Measurements from ENCODE around the gene DST. TPM values are rescaled to one million over a fixed set of nuclear protein-coding genes. Genes with fewer than 3 reads are reported as not detected.
A peak's percentile ranks its signal among the peaks of the same experiment; 100 is the strongest.

DST gene
- total and polyA plus RNA-seq, 2 experiments from 2014 or later: 103 to 369 TPM

- Histone ChIP-seq H4K20me1 (ENCODE audit: insufficient read depth, poor library complexity, severe bottlenecking) (no peaks in the 10 kb centered on the region), H3K9me3 (ENCODE audit: low read depth) (no peaks in the 10 kb centered on the region), H3K4me3 (no peak overlapping the region), H3K9me2 (replicated peaks; ENCODE audit: insufficient read depth) (no peaks in the 10 kb centered on the region), H3K36me3 (replicated peaks; ENCODE audit: insufficient read depth, low read depth) (peaks cover 8% of the 10 kb centered on the region), H3K27ac (no peak overlapping the region), H2AFZ (no peak overlapping the region), H3K79me2 (peaks cover 13% of the 10 kb centered on the region), H3K4me1 (ENCODE audit: insufficient read depth) (peaks cover 4% of the 10 kb centered on the region), H3K4me2 (no peak overlapping the region), H3K27me3 (no peaks in the 10 kb centered on the region)
- TF ChIP-seq CTCF (IDR thresholded peaks at IDR 0.05; ENCODE audit: poor library complexity): no peak
- TF ChIP-seq EZH2 (IDR thresholded peaks at IDR 0.05; ENCODE audit: borderline replicate concordance): no peak
- no peak for TF ChIP-seq EZH2phosphoT487 (IDR thresholded peaks at IDR 0.05; ENCODE audit: low read depth, severe bottlenecking, unreplicated experiment)
- peak; percentile 50 for DNase-seq (ENCODE audit: low spot score)
- WGBS (ENCODE audit: low lambda C conversion rate, missing lambda C conversion rate): 66% methylated on average over 4 of the region's 4 CpGs
These were observed 166.8 kb downstream of the DST start for GRCh38 chr6:56475736-56476457.

GRCh38 chr6:56474532-56474931 is 168.2 kb downstream of the DST start:
- DNase-seq (ENCODE audit: low spot score): no peak
- H3K4me3 ChIP-seq: no peak overlapping the region
- no peaks in the 10 kb centered on the region for H3K27me3 ChIP-seq
- peaks cover 4% of the 10 kb centered on the region for H3K4me1 ChIP-seq (ENCODE audit: insufficient read depth)
- peaks cover 8% of the 10 kb centered on the region for H3K79me2 ChIP-seq
- no peak overlapping the region for H3K4me2 ChIP-seq
- H3K36me3 ChIP-seq (replicated peaks; ENCODE audit: insufficient read depth, low read depth): peaks cover 8% of the 10 kb centered on the region
- H3K9me3 ChIP-seq (ENCODE audit: low read depth): no peaks in the 10 kb centered on the region
- no peak overlapping the region for H2AFZ ChIP-seq
- no peak overlapping the region for H3K27ac ChIP-seq
- no peaks in the 10 kb centered on the region for H3K9me2 ChIP-seq (replicated peaks; ENCODE audit: insufficient read depth)
- WGBS (ENCODE audit: low lambda C conversion rate, missing lambda C conversion rate): 0% methylated on average over 1 of the region's 1 CpG
- H4K20me1 ChIP-seq (ENCODE audit: insufficient read depth, poor library complexity, severe bottlenecking): no peaks in the 10 kb centered on the region
- TF ChIP-seq CTCF (IDR thresholded peaks at IDR 0.05; ENCODE audit: poor library complexity) (no peak), EZH2phosphoT487 (IDR thresholded peaks at IDR 0.05; ENCODE audit: low read depth, severe bottlenecking, unreplicated experiment) (no peak), EZH2 (IDR thresholded peaks at IDR 0.05; ENCODE audit: borderline replicate concordance) (no peak)

GRCh38 chr6:56463443-56463842 is 179.2 kb downstream of the DST start:
- Histone ChIP-seq H3K9me3 (ENCODE audit: low read depth) (no peaks in the 10 kb centered on the region), H3K27ac (no peak overlapping the region), H3K36me3 (replicated peaks; ENCODE audit: insufficient read depth, low read depth) (no peaks in the 10 kb centered on the region), H3K4me3 (no peak overlapping the region), H3K79me2 (no peaks in the 10 kb centered on the region), H4K20me1 (ENCODE audit: insufficient read depth, poor library complexity, severe bottlenecking) (no peaks in the 10 kb centered on the region), H2AFZ (no peak overlapping the region), H3K27me3 (no peaks in the 10 kb centered on the region), H3K4me2 (no peak overlapping the region), H3K9me2 (replicated peaks; ENCODE audit: insufficient read depth) (no peaks in the 10 kb centered on the region), H3K4me1 (ENCODE audit: insufficient read depth) (no peaks in the 10 kb centered on the region)
- DNase-seq (ENCODE audit: low spot score): no peak
- TF ChIP-seq EZH2 (IDR thresholded peaks at IDR 0.05; ENCODE audit: borderline replicate concordance): no peak
- no peak for TF ChIP-seq CTCF (IDR thresholded peaks at IDR 0.05; ENCODE audit: poor library complexity)
- WGBS (ENCODE audit: low lambda C conversion rate, missing lambda C conversion rate): 97% methylated on average over 13 of the region's 13 CpGs

All from hepatocyte (in vitro differentiated cells).